MV-4-11 (cell line): ENCODE results near the gene DOK1.

ENCODE experiments used
- DNase-seq: peaks from one replicate; lab custom pipeline; 2025; lab: John Stamatoyannopoulos, UW

DOK1 gene

GRCh38 chr2:74525717-74526648 lies 28.5 kb upstream of the DOK1 start, which contains the start of gene DQX1:
Gene DQX1, minus strand, starts transcription at chr2:74526231. Its CDS starts 502 bp downstream, at chr2:74525729.
- DNase-seq = peak; percentile 98

- DNase-seq = no peak
These were observed 27.8 kb upstream of the DOK1 start for GRCh38 chr2:74526649-74527230.

GRCh38 chr2:74527741-74528140 lies 26.8 kb upstream of the DOK1 start:
- DNase-seq = no peak

- DNase-seq = no peak
These were observed 25.7 kb upstream of the DOK1 start for GRCh38 chr2:74528600-74529356.

GRCh38 chr2:74529357-74530238 lies 24.9 kb upstream of the DOK1 start, which contains the start of the genes AUP1 and HTRA2:
Gene AUP1, minus strand, starts transcription at chr2:74529706. Its CDS starts 77 bp downstream, at chr2:74529629.
Gene HTRA2, plus strand, starts transcription at chr2:74529933. Its CDS starts 74 bp downstream, at chr2:74530007.
- DNase-seq = peak; percentile 97

GRCh38 chr2:74530239-74531187 lies 24.0 kb upstream of the DOK1 start:
- DNase-seq = peak; percentile 33

GRCh38 chr2:74531666-74532065 lies 22.9 kb upstream of the DOK1 start:
- no peak for DNase-seq

- peak; percentile 68 for DNase-seq
These were observed 22.3 kb upstream of the DOK1 start for GRCh38 chr2:74532222-74532621.

- no peak for DNase-seq
These were observed 21.1 kb upstream of the DOK1 start for GRCh38 chr2:74533464-74533863.

- no peak for DNase-seq
These were observed 20.1 kb upstream of the DOK1 start for GRCh38 chr2:74534411-74534810.

GRCh38 chr2:74535440-74535965 lies 19.0 kb upstream of the DOK1 start:
- no peak for DNase-seq

GRCh38 chr2:74536166-74536950 lies 18.2 kb upstream of the DOK1 start:
- DNase-seq = no peak

GRCh38 chr2:74537140-74537539 lies 17.4 kb upstream of the DOK1 start:
- no peak for DNase-seq

GRCh38 chr2:74538881-74539339 lies 15.6 kb upstream of the DOK1 start:
- no peak for DNase-seq

GRCh38 chr2:74540291-74540690 lies 14.2 kb upstream of the DOK1 start:
- DNase-seq = no peak

- DNase-seq = no peak
These were observed 11.5 kb upstream of the DOK1 start for GRCh38 chr2:74542978-74543377.

GRCh38 chr2:74544634-74545033 lies 9.9 kb upstream of the DOK1 start:
- no peak for DNase-seq

- no peak for DNase-seq
These were observed 8.5 kb upstream of the DOK1 start for GRCh38 chr2:74546004-74546403.

GRCh38 chr2:74548285-74548899 lies 6.1 kb upstream of the DOK1 start:
- DNase-seq = no peak
